ENCODE measurements around the gene MRM3. TPM values are rescaled to one million over a fixed set of nuclear protein-coding genes. Genes with fewer than 3 reads are reported as not detected.

Gene MRM3
- total RNA-seq, 1 donor from 2014 or later: 21.2 TPM

DNA sequence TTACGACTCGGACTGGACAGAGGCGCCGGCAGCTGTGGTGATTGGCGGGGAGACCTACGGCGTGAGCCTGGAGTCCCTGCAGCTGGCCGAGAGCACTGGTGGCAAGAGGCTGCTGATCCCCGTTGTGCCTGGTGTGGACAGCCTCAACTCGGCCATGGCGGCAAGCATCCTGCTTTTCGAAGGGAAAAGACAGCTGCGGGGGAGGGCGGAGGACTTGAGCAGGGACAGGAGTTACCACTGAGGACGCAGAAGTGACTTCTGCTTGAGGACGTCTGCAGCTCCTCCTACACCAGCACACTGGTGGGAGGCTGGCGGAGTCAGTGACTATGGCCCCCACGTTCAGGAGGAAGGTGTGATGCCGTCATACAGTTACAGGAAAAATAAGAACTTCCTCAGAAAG, 9.7 kb downstream of the MRM3 start:
- H3K36me3 Mint-ChIP-seq (ENCODE audit: low read depth): peaks cover 12% of the 10 kb centered on the region
- no peak for DNase-seq (ENCODE audit: low read depth, low spot score)
- peak overlapping the region; percentile 61 for H3K4me3 Mint-ChIP-seq
- TF ChIP-seq, protein P1, sequence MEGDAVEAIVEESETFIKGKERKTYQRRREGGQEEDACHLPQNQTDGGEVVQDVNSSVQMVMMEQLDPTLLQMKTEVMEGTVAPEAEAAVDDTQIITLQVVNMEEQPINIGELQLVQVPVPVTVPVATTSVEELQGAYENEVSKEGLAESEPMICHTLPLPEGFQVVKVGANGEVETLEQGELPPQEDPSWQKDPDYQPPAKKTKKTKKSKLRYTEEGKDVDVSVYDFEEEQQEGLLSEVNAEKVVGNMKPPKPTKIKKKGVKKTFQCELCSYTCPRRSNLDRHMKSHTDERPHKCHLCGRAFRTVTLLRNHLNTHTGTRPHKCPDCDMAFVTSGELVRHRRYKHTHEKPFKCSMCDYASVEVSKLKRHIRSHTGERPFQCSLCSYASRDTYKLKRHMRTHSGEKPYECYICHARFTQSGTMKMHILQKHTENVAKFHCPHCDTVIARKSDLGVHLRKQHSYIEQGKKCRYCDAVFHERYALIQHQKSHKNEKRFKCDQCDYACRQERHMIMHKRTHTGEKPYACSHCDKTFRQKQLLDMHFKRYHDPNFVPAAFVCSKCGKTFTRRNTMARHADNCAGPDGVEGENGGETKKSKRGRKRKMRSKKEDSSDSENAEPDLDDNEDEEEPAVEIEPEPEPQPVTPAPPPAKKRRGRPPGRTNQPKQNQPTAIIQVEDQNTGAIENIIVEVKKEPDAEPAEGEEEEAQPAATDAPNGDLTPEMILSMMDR (conservative IDR thresholded peaks at IDR 0.05): no peak
- peaks cover 4% of the 10 kb centered on the region for H3K27me3 Mint-ChIP-seq (ENCODE audit: low read depth)
- H3K4me1 Mint-ChIP-seq: peaks cover 9% of the 10 kb centered on the region
- no peak overlapping the region for H3K27ac Mint-ChIP-seq (ENCODE audit: unreplicated experiment)
- H3K9me3 Mint-ChIP-seq: no peaks in the 10 kb centered on the region

DNA sequence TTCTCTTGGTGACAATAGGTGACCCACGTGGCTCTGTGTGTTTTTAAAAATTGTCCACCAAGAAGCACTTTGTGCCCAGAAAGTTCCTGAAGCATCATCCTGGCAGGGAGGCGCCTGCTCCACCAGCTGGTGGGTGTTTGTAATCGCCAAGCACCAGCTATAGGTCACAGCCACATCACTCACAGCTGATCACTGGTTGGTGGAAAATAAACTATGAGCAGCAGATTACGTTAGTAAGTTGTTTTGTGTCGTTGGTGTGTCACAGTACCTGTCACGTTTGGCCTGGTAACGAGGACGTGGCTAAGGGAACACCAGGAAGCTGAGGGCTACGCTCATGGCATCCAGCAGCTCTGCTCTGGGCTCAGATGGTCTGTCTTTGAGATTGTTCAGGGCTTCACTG, 10.1 kb downstream of the MRM3 start:
- peaks cover 9% of the 10 kb centered on the region for H3K4me1 Mint-ChIP-seq
- DNase-seq (ENCODE audit: low read depth, low spot score): no peak
- H3K9me3 Mint-ChIP-seq: no peaks in the 10 kb centered on the region
- peaks cover 4% of the 10 kb centered on the region for H3K27me3 Mint-ChIP-seq (ENCODE audit: low read depth)
- H3K27ac Mint-ChIP-seq (ENCODE audit: unreplicated experiment): no peak overlapping the region
- TF ChIP-seq, protein P1 (conservative IDR thresholded peaks at IDR 0.05): no peak
- no peak overlapping the region for H3K4me3 Mint-ChIP-seq
- H3K36me3 Mint-ChIP-seq (ENCODE audit: low read depth): peaks cover 12% of the 10 kb centered on the region

DNA sequence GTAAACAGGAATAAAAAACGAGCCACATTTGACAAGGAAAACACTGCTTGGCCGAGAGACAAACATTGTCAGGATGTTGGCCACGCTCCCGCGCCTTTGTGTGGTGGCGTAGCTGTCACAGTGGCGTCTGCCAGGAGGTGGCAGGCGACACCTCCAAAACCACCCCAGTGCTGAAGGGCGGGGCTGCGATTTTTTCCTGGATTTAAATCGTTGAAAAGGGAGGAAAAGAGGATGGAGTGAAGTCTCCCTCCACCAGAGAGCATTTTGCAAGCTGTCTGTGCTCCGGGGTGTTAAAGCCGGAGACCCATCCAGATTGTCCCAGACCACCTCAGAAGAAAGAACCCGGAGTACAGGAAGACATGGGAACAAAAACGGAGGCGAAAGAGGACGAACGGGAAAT, 12.7 kb downstream of the MRM3 start:
- DNase-seq (ENCODE audit: low read depth, low spot score): peak; percentile 70
- TF ChIP-seq, protein P1 (conservative IDR thresholded peaks at IDR 0.05): peak; percentile 82
- peaks cover 4% of the 10 kb centered on the region for H3K27me3 Mint-ChIP-seq (ENCODE audit: low read depth)
- H3K27ac Mint-ChIP-seq (ENCODE audit: unreplicated experiment): peak overlapping the region; percentile 76
- peaks cover 13% of the 10 kb centered on the region for H3K36me3 Mint-ChIP-seq (ENCODE audit: low read depth)
- H3K4me1 Mint-ChIP-seq: peaks cover 9% of the 10 kb centered on the region
- H3K9me3 Mint-ChIP-seq: no peaks in the 10 kb centered on the region
- peak overlapping the region; percentile 70 for H3K4me3 Mint-ChIP-seq

DNA sequence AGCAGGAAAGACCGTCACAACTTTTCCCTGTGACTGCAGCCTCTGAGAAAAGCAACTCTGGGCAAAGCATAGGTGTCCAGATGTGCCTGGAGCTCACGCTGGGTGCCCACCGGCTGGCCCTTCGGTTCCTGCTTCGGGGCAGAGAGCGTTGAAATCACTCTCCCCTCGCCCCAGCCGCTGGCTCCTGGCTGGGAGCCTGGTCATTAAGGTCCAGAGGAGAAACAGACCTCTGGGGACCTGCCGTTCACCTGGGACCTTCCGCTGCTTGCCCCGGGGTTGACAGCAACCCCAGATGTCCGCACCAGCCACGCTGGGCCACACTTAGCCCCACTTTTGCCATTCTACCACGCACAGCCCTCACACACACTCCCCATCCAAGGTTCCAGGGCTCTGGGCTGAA, 13.1 kb downstream of the MRM3 start:
- Mint-ChIP-seq H3K27ac (ENCODE audit: unreplicated experiment) (no peak overlapping the region), H3K9me3 (no peaks in the 10 kb centered on the region), H3K4me1 (peaks cover 9% of the 10 kb centered on the region), H3K4me3 (no peak overlapping the region), H3K36me3 (ENCODE audit: low read depth) (peaks cover 15% of the 10 kb centered on the region), H3K27me3 (ENCODE audit: low read depth) (peaks cover 4% of the 10 kb centered on the region)
- TF ChIP-seq, protein P1 (conservative IDR thresholded peaks at IDR 0.05): no peak
- no peak for DNase-seq (ENCODE audit: low read depth, low spot score)

DNA sequence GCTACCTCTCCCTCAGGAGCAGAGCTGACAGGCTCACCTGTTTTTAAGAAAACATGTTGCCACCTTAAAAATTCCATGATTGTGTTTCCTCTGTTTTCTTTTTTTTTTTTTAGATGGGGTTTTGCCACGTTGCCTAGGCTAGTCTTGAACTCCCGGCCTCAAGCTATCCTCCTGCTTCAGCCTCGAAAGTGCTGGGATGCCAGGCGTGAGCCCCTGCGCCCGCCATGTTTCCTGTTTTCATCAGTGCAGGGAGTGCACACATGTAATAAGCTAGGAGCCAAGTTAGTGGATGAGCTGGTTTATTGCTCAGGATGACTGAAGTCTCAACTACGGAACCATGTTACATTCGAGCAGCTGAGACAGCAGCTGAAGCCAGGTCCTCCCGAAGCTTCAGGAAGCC, 13.6 kb downstream of the MRM3 start:
- H3K27me3 Mint-ChIP-seq (ENCODE audit: low read depth): peaks cover 4% of the 10 kb centered on the region
- peaks cover 15% of the 10 kb centered on the region for H3K36me3 Mint-ChIP-seq (ENCODE audit: low read depth)
- H3K4me1 Mint-ChIP-seq: peaks cover 9% of the 10 kb centered on the region
- DNase-seq (ENCODE audit: low read depth, low spot score): no peak
- no peak overlapping the region for H3K4me3 Mint-ChIP-seq
- H3K9me3 Mint-ChIP-seq: no peaks in the 10 kb centered on the region
- TF ChIP-seq, protein P1 (conservative IDR thresholded peaks at IDR 0.05): no peak
- no peak overlapping the region for H3K27ac Mint-ChIP-seq (ENCODE audit: unreplicated experiment)

DNA sequence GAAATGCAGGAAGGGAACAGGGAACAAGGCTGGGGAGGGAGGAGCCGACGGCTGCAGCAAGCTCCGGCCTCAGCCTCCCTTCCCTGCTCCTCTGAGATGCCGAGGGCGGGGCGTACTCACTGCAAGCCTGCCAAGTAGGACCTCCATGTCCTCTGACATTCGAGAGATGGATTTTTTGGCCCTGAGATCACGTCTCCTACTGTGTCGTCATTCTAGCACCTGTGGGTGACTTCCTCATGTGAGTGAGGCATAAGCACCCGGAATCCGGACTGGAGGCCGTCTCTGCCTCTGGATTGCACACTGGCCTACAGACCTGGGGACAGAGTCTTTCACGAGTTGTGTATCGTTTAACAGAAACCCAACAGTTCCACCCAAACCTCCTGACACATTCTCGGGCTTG, 14.5 kb downstream of the MRM3 start:
- TF ChIP-seq, protein P1 (conservative IDR thresholded peaks at IDR 0.05): no peak

More for the DNA sequence above, 14.5 kb downstream of the MRM3 start:
- H3K4me3 Mint-ChIP-seq: no peak overlapping the region
- no peak for DNase-seq (ENCODE audit: low read depth, low spot score)
- H3K36me3 Mint-ChIP-seq (ENCODE audit: low read depth): peaks cover 8% of the 10 kb centered on the region
- no peak overlapping the region for H3K27ac Mint-ChIP-seq (ENCODE audit: unreplicated experiment)
- no peaks in the 10 kb centered on the region for H3K9me3 Mint-ChIP-seq
- no peaks in the 10 kb centered on the region for H3K27me3 Mint-ChIP-seq (ENCODE audit: low read depth)
- peaks cover 9% of the 10 kb centered on the region for H3K4me1 Mint-ChIP-seq
